Aorta (tissue), 5 donors: ENCODE measurements around the gene TLR3. TPM values are rescaled to one million over a fixed set of nuclear protein-coding genes. Genes with fewer than 3 reads are reported as not detected.
"Not testable (repeated sequence)": the region's sequence is repeated elsewhere in the genome, so short reads cannot be mapped to it uniquely, and the experiment has no call there.

ENCODE experiments used
- ATAC-seq: fragments of 200-7000 bp; cut with Tn5 transposase; one replicate; pipeline ENCODE4 v1.9.1; 2022; ENCODE audit warnings: moderate library complexity; ENCODE audit not compliant: low FRiP score
- DNase-seq, 2 donors: peaks; one replicate each; pipeline ENCODE4 v3.0.0-alpha.2; 2020
- H3K27ac ChIP-seq, 2 donors: one replicate each; pipeline ENCODE4 v1.5.1; 2013; ENCODE audit warnings: low read length in 2 of 2, mild to moderate bottlenecking in 2 of 2, moderate library complexity in 2 of 2, control low read depth in 1 of 2, inconsistent platforms in 1 of 2, low read depth in 1 of 2
- H3K27me3 ChIP-seq, 2 donors: one replicate each; pipeline ENCODE4 v1.6.1; 2013; ENCODE audit warnings: control low read depth in 1 of 2, low read length in 1 of 2, mild to moderate bottlenecking in 1 of 2, moderate library complexity in 1 of 2; ENCODE audit not compliant: insufficient read depth in 2 of 2, control insufficient read depth in 1 of 2
- H3K36me3 ChIP-seq, 2 donors: one replicate each; pipeline ENCODE4 v1.6.1; 2013; ENCODE audit warnings: control low read depth in 1 of 2, low read length in 1 of 2, mild to moderate bottlenecking in 1 of 2; ENCODE audit not compliant: insufficient read depth in 2 of 2, control insufficient read depth in 1 of 2
- H3K4me1 ChIP-seq, 2 donors: one replicate each; pipeline ENCODE4 v1.6.1; 2013; ENCODE audit warnings: low read length in 2 of 2, control low read depth in 1 of 2, mild to moderate bottlenecking in 1 of 2, moderate library complexity in 1 of 2; ENCODE audit not compliant: insufficient read depth in 2 of 2, control insufficient read depth in 1 of 2
- H3K4me3 ChIP-seq, 2 donors: one replicate each; pipeline ENCODE4 v1.5.1; 2013; ENCODE audit warnings: low read length in 2 of 2, control low read depth in 1 of 2, mild to moderate bottlenecking in 1 of 2
- H3K9me3 ChIP-seq: one replicate; pipeline ENCODE4 v1.6.1; 2013; ENCODE audit warnings: mild to moderate bottlenecking, low read length; ENCODE audit not compliant: control insufficient read depth
- WGBS, 2 donors: extraction: QIAGEN DNeasy Blood & Tissue Kit; methylation state at CpG; one replicate each; pipeline ENCODE4 v1.1.7; 2013; 5-methylcytosine and 5-hydroxymethylcytosine counted together
- intact Hi-C, 2 donors: fragments of 100-400 bp; cut with DNase I; formaldehyde crosslinking; loops; one replicate each; pipeline versions ENCODE4 v1.14.2 to v1.15.0; 2022
- polyA plus RNA-seq, 2 donors: library from polyadenylated mRNA; stranded (reverse); fragments of 200-250 nt; gene quantifications; one replicate each; pipeline ENCODE4 v1.2.3, GENCODE V29; 2013
- total RNA-seq, 2 donors: library from RNA; stranded (reverse); fragmentation: NEBNext Ultra II Directional; extraction: Animal tissue kit (Norgen Biotek cat#: 25700); gene quantifications; one replicate each; pipeline ENCODE4 v1.2.1, GENCODE V29; 2021
- donor health status: healthy with polysubstance abuse.
- donor health status: Bipolar disorder and iron deficiency.
- donor health status: DM: no; HTN: no; CAD: no.
- donor health status: DM: no; HTN: no; CAD: no.
- donor health status: DM: yes; HTN: yes; CAD: no.

The TLR3 gene
- total and polyA plus RNA-seq, 4 donors, result 2.0 to 14.9 (median 4.2) TPM

GRCh38 chr4:186036976-186037581 lies 31.9 kb upstream of the TLR3 start:
- Histone ChIP-seq H3K36me3 (no peaks in the 10 kb centered on the region), H3K27me3 (no peaks in the 10 kb centered on the region), H3K9me3 (no peaks in the 10 kb centered on the region), H3K4me1 (peaks cover 0 to 1% of the 10 kb centered on the region in 2 donors), H3K27ac (no peak overlapping the region), H3K4me3 (no peak overlapping the region)
- 90 to 95% methylated on average over 6 of the region's 6 CpGs for WGBS, 2 donors
- intact Hi-C loops, result loop anchor here (5.0 to 10.0 kb wide), 2 partner anchors 395 to 562 kb away; partner anchors contain the start of gene CCDC110 (in 1 of the 2)
- DNase-seq (no peak), ATAC-seq (no peak)

DNA sequence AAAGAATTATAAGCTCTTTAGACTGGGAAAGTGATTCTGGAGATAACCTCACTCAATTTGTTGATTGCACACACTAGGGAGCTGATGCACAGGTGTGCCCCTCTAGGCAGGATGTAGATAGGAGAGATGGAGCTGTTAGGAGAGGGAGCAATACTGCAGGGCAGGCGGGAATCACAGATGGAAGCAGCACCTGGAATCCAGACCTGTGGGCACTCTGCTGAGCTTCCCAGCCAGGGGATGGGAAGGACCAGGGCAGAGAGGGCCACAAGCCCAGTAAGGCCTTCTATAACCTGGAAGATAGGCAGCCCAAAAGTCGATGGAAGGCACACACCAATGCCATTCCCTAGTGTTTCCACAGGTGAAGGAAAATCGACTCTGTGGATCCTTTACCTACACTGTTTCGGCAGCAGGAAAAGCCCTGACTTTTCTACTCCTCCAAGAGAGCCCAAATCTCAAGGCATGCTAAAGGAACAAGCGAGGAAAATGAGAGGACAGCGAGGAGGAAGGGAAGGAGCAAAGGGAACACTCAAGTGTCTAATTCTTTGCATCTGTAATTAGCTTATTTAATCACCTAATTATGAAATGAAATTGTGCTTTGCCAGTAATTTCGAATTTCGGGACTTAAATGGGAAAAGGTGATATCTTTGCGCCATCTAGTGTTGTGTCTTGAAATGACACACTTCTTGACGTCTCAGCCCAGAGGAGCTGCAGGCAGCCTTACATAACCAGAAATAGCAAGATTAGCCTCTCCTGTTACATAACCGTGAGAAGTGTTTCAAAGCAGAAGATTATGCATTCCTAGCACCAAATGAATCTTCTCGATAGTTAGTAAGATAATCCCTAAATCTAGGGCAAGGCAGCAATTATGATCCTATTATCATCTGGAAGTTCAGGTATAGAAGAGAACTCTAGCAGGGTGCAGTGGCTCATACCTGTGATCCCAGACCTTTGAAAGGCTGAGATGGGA lies 31.0 kb upstream of the TLR3 start:
- ATAC-seq, result peak; percentile 95
- Histone ChIP-seq H3K9me3 (no peaks in the 10 kb centered on the region), H3K4me3 (no peak overlapping the region), H3K36me3 (no peaks in the 10 kb centered on the region), H3K27me3 (no peaks in the 10 kb centered on the region), H3K4me1 (peaks cover 0 to 1% of the 10 kb centered on the region in 2 donors), H3K27ac (no peak overlapping the region)
- intact Hi-C loops, result loop anchor here (5.0 to 10.0 kb wide), 2 partner anchors 396 to 563 kb away; partner anchors contain the start of gene CCDC110 (in 1 of the 2)
- no peak for DNase-seq
- 18 to 20% methylated on average over 12 of the region's 12 CpGs for WGBS, 2 donors

DNA sequence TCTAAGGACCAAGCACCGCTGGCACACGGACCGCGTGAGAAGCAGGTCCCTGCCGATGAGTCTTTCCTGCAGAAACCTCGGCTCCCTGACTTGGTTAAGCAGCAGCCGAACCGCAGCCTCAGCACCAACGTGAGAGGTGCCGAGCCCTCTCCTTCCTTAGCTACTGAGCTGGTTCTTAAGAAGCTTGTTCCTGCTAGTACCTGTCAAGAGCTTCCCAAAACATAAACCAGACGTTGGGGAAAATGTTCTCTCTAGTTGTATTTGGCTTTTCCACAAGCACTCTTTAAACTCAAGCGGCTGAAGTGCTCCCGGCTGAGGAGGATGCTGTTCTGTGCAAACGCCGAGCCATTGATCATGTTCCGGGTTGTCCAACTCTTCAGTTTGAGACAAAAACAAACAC lies 29.3 kb upstream of the TLR3 start:
- DNase-seq (no peak), ATAC-seq (no peak)
- intact Hi-C loops, result loop anchor here (5.0 to 10.0 kb wide), 2 partner anchors 397 to 565 kb away; partner anchors contain the start of gene CCDC110 (in 1 of the 2)
- 26 to 28% methylated on average over 16 of the region's 16 CpGs for WGBS, 2 donors
- peaks cover 0 to 1% of the 10 kb centered on the region in 2 donors for H3K4me1 ChIP-seq
- no peaks in the 10 kb centered on the region for H3K36me3 ChIP-seq
- H3K9me3 ChIP-seq, result no peaks in the 10 kb centered on the region
- no peaks in the 10 kb centered on the region for H3K27me3 ChIP-seq
- H3K4me3 ChIP-seq, result no peak overlapping the region
- H3K27ac ChIP-seq, result no peak overlapping the region

DNA sequence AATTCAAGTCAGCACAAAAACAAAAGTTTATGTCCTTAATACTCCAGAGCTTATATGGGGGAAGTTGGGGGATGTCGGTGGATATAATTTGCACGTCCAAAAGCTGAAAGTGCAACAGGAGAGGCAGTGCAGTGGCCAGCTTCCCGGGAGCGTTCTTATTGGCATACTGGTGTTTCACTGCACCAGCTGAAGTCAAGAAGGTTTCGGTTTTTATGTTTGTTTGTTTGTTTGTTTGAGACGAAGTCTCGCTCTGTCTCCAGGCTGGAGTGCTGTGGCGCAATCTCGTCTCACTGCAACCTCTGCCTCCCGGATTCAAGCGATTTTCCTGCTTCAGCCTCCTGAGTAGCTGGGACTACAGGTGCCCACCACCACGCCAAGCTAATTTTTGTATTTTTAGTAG lies 28.6 kb upstream of the TLR3 start:
- intact Hi-C loops, result no loop called here
- Histone ChIP-seq H3K27me3 (no peaks in the 10 kb centered on the region), H3K4me3 (no peak overlapping the region), H3K36me3 (no peaks in the 10 kb centered on the region), H3K9me3 (no peaks in the 10 kb centered on the region), H3K27ac (no peak overlapping the region), H3K4me1 (peaks cover 0 to 1% of the 10 kb centered on the region in 2 donors)
- no peak for ATAC-seq
- DNase-seq, result no peak
- WGBS, 2 donors, result 80 to 85% methylated on average over 12 of the region's 12 CpGs

GRCh38 chr4:186047501-186047900 lies 21.5 kb upstream of the TLR3 start:
- 24 to 64% methylated on average over 5 of the region's 5 CpGs for WGBS, 2 donors
- H3K4me1 ChIP-seq, H3K27ac ChIP-seq, ATAC-seq, H3K4me3 ChIP-seq, H3K36me3 ChIP-seq, H3K27me3 ChIP-seq, intact Hi-C loops, H3K9me3 ChIP-seq, DNase-seq: not testable (repeated sequence)

GRCh38 chr4:186050135-186050534 lies 18.8 kb upstream of the TLR3 start:
- ATAC-seq, H3K27ac ChIP-seq, DNase-seq, H3K36me3 ChIP-seq, H3K9me3 ChIP-seq, H3K4me1 ChIP-seq, H3K27me3 ChIP-seq, H3K4me3 ChIP-seq, intact Hi-C loops: not testable (repeated sequence)
- WGBS, 2 donors, result 83 to 85% methylated on average over 8 of the region's 8 CpGs

DNA sequence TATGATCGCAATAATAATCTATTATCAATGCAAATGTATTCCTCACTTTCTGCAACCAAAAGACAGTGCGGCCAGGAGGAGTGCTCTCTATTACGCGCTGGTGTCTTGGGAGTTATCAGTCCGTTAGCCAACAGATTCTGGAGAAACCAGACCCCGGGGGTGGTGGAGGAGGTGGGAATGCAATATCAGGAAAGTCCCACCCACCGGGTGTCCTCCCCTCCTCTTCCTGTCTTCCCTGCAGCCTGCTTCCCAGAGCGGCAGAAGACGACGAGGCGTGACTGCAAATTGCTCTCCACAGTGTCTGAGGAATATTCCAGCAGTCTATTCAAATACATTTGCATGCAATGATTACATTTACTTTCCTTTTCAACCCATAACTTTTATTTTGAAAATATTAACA lies 17.9 kb upstream of the TLR3 start:
- H3K4me3 ChIP-seq, result no peak overlapping the region
- no peak for DNase-seq
- 83 to 91% methylated on average over 11 of the region's 11 CpGs for WGBS, 2 donors
- intact Hi-C loops, result no loop called here
- no peaks in the 10 kb centered on the region for H3K4me1 ChIP-seq
- no peak for ATAC-seq
- no peaks in the 10 kb centered on the region for H3K36me3 ChIP-seq
- H3K27ac ChIP-seq, result no peak overlapping the region
- H3K27me3 ChIP-seq, result no peaks in the 10 kb centered on the region
- no peaks in the 10 kb centered on the region for H3K9me3 ChIP-seq

- WGBS, 2 donors, result 68 to 78% methylated on average over 6 of the region's 6 CpGs
- Histone ChIP-seq H3K4me1 (no peaks in the 10 kb centered on the region), H3K27ac (no peak overlapping the region)
These were observed 10.5 kb upstream of the TLR3 start for GRCh38 chr4:186058253-186058979.

More at GRCh38 chr4:186058253-186058979, 10.5 kb upstream of the TLR3 start:
- H3K36me3 ChIP-seq, result no peaks in the 10 kb centered on the region
- no peaks in the 10 kb centered on the region for H3K9me3 ChIP-seq
- H3K4me3 ChIP-seq, result no peak overlapping the region
- no peaks in the 10 kb centered on the region for H3K27me3 ChIP-seq
- intact Hi-C loops, result no loop called here
- DNase-seq, result no peak
- no peak for ATAC-seq
